Loucy (cell line): ENCODE data around the gene RPAP2.
"Not testable (repeated sequence)": the region's sequence is repeated elsewhere in the genome, so short reads cannot be mapped to it uniquely, and the experiment has no call there.

Source experiments
- H2AFZ ChIP-seq: fragments of 200-600 bp; sonication (generic); 2 replicates; pipeline ENCODE4 v1.6.0; 2016; ENCODE audit warnings: antibody characterized with exemption, mild to moderate bottlenecking, low read length, moderate library complexity
- H3F3A ChIP-seq: fragments of 200-600 bp; 2 replicates; pipeline ENCODE4 v1.6.0; 2016; ENCODE audit warnings: antibody characterized with exemption, low read depth, mild to moderate bottlenecking
- H3K27me3 ChIP-seq: fragments of 200-600 bp; sonication (generic); 2 replicates; pipeline ENCODE4 v1.6.1; 2014; ENCODE audit warnings: low read length, mild to moderate bottlenecking; ENCODE audit not compliant: insufficient read depth, poor library complexity, severe bottlenecking
- H3K36me3 ChIP-seq: fragments of 200-600 bp; sonication (generic); 2 replicates; pipeline ENCODE4 v1.6.1; 2016; ENCODE audit warnings: low read length; ENCODE audit not compliant: insufficient read depth
- H3K4me1 ChIP-seq: fragments of 200-600 bp; sonication (generic); 2 replicates; pipeline ENCODE4 v1.5.1; 2014; ENCODE audit warnings: low read length, mild to moderate bottlenecking; ENCODE audit not compliant: insufficient read depth, poor library complexity, severe bottlenecking
- H3K4me2 ChIP-seq: fragments of 200-600 bp; sonication (generic); 2 replicates; pipeline ENCODE4 v1.6.0; 2014; ENCODE audit warnings: antibody characterized with exemption, low read length, low read depth, mild to moderate bottlenecking; ENCODE audit not compliant: poor library complexity, severe bottlenecking
- H3K4me3 ChIP-seq: fragments of 200-600 bp; sonication (generic); 2 replicates; pipeline ENCODE4 v1.5.1; 2014; ENCODE audit warnings: low read length, mild to moderate bottlenecking, mixed read lengths; ENCODE audit not compliant: poor library complexity, severe bottlenecking
- H3K79me2 ChIP-seq: fragments of 200-600 bp; sonication (generic); 2 replicates; pipeline ENCODE4 v1.6.1; 2014; ENCODE audit warnings: low read length; ENCODE audit not compliant: insufficient read depth
- H3K9ac ChIP-seq: fragments of 200-600 bp; sonication (generic); 2 replicates; pipeline ENCODE4 v1.6.0; 2014; ENCODE audit warnings: mild to moderate bottlenecking, low read depth, low read length, moderate library complexity; ENCODE audit not compliant: poor library complexity, severe bottlenecking
- H3K9me2 ChIP-seq: fragments of 200-600 bp; sonication (generic); replicated peaks from 2 replicates; pipeline ENCODE4 v1.6.1; 2016; ENCODE audit warnings: low read depth, low read length, mixed read lengths
- H3K9me3 ChIP-seq: fragments of 200-600 bp; sonication (generic); 2 replicates; pipeline ENCODE4 v1.6.1; 2014; ENCODE audit warnings: mild to moderate bottlenecking, antibody characterized with exemption, low read length, low read depth; ENCODE audit not compliant: insufficient read depth
- H4K20me1 ChIP-seq: fragments of 200-600 bp; sonication (generic); 2 replicates; pipeline ENCODE4 v1.6.0; 2014; ENCODE audit warnings: antibody characterized with exemption, low read length, mild to moderate bottlenecking; ENCODE audit not compliant: insufficient read depth, poor library complexity, severe bottlenecking
- CTCF ChIP-seq: fragments of 200-600 bp; sonication (generic); conservative IDR thresholded peaks from 2 replicates; pipeline ENCODE4 v1.5.1; 2014; ENCODE audit warnings: mild to moderate bottlenecking, antibody characterized with exemption, low read length
- EZH2phosphoT487 ChIP-seq: fragments of 200-600 bp; IDR thresholded peaks from 2 replicates; pipeline ENCODE4 v1.6.1; 2018; ENCODE audit warnings: antibody characterized with exemption, mild to moderate bottlenecking, moderate library complexity, borderline replicate concordance

Gene RPAP2

GRCh38 chr1:92425617-92426016 is 126.8 kb downstream of the RPAP2 start:
- no peaks in the 10 kb centered on the region for H3K79me2 ChIP-seq
- no peaks in the 10 kb centered on the region for H3K27me3 ChIP-seq
- no peaks in the 10 kb centered on the region for H3F3A ChIP-seq
- no peaks in the 10 kb centered on the region for H3K36me3 ChIP-seq
- no peak overlapping the region for H3K4me3 ChIP-seq
- no peak overlapping the region for H3K4me2 ChIP-seq
- no peak overlapping the region for H2AFZ ChIP-seq
- H3K4me1 ChIP-seq: no peaks in the 10 kb centered on the region
- TF ChIP-seq CTCF (no peak), EZH2phosphoT487 (no peak)
- H4K20me1 ChIP-seq: no peaks in the 10 kb centered on the region
- no peak overlapping the region for H3K9ac ChIP-seq
- H3K9me3 ChIP-seq: no peaks in the 10 kb centered on the region
- H3K9me2 ChIP-seq: no peaks in the 10 kb centered on the region

GRCh38 chr1:92430030-92430429 is 131.2 kb downstream of the RPAP2 start:
- H4K20me1 ChIP-seq: no peaks in the 10 kb centered on the region
- H3K9ac ChIP-seq: no peak overlapping the region
- no peak overlapping the region for H3K4me3 ChIP-seq
- H3K79me2 ChIP-seq: no peaks in the 10 kb centered on the region
- no peak overlapping the region for H3K4me2 ChIP-seq
- no peaks in the 10 kb centered on the region for H3K9me2 ChIP-seq
- no peak overlapping the region for H2AFZ ChIP-seq
- H3K27me3 ChIP-seq: no peaks in the 10 kb centered on the region
- no peaks in the 10 kb centered on the region for H3F3A ChIP-seq
- H3K9me3 ChIP-seq: no peaks in the 10 kb centered on the region
- no peaks in the 10 kb centered on the region for H3K4me1 ChIP-seq
- TF ChIP-seq CTCF: no peak
- TF ChIP-seq EZH2phosphoT487: no peak
- H3K36me3 ChIP-seq: no peaks in the 10 kb centered on the region

GRCh38 chr1:92434572-92434971 is 135.7 kb downstream of the RPAP2 start:
- not testable (repeated sequence) for H3K4me1 ChIP-seq, H3K9me2 ChIP-seq, H3K79me2 ChIP-seq

GRCh38 chr1:92439291-92439690 is 140.4 kb downstream of the RPAP2 start:
- H3K9me3 ChIP-seq: no peaks in the 10 kb centered on the region
- TF ChIP-seq EZH2phosphoT487 (no peak), CTCF (no peak)
- H3K36me3 ChIP-seq: no peaks in the 10 kb centered on the region
- H3K79me2 ChIP-seq: no peaks in the 10 kb centered on the region
- H3K9me2 ChIP-seq: no peaks in the 10 kb centered on the region
- H3K4me1 ChIP-seq: peaks cover 7% of the 10 kb centered on the region
- H3K27me3 ChIP-seq: no peaks in the 10 kb centered on the region
- no peak overlapping the region for H3K9ac ChIP-seq
- peak overlapping the region; percentile 61; the same call in 1 of the 2 replicates for H2AFZ ChIP-seq
- no peak overlapping the region for H3K4me2 ChIP-seq
- no peaks in the 10 kb centered on the region for H4K20me1 ChIP-seq
- no peaks in the 10 kb centered on the region for H3F3A ChIP-seq
- no peak overlapping the region for H3K4me3 ChIP-seq

More at GRCh38 chr1:92434572-92434971, 135.7 kb downstream of the RPAP2 start:
- not testable (repeated sequence) for H3K9ac ChIP-seq, H3K36me3 ChIP-seq, H3K27me3 ChIP-seq, H3K4me3 ChIP-seq, H2AFZ ChIP-seq, H3K4me2 ChIP-seq, H3F3A ChIP-seq, H4K20me1 ChIP-seq, H3K9me3 ChIP-seq
